GM18498 (cell line): Measurements from ENCODE around the gene APOC3.
A peak's percentile ranks its signal among the peaks of the same experiment; 100 is the strongest.

Source experiments
- ATAC-seq: cut with Tn5 transposase; IDR thresholded peaks from one replicate; pipeline ENCODE4 v1.9.1; 2021; ENCODE audit warnings: mild to moderate bottlenecking, moderate library complexity; ENCODE audit not compliant: unreplicated experiment

The APOC3 gene

GRCh38 chr11:116843661-116844060 is 14.0 kb downstream of the APOC3 start:
- no peak for ATAC-seq

GRCh38 chr11:116844722-116845121 is 15.0 kb downstream of the APOC3 start:
- ATAC-seq, result no peak

DNA sequence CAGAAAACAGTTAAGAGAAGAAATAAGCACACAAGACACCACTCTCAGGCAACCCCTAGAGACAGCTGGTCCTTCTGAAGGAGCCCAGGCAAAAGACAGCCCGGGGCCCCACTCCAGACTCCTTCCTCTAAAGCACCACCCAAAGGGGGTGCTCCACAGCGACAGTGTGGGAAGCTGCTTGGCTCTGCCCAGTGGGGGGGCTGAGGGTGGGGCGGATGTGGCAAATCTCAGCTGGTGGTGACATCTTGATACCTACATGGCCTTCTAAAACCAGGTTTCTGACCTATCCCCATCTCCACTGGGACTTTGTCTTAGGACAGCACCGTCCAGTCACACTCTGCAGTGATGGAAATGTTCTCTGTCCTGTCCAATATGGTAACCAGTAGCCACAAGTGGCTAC is 17.9 kb downstream of the APOC3 start:
- no peak for ATAC-seq

- ATAC-seq, result no peak
Measured at GRCh38 chr11:116849060-116849459, 19.4 kb downstream of the APOC3 start.

DNA sequence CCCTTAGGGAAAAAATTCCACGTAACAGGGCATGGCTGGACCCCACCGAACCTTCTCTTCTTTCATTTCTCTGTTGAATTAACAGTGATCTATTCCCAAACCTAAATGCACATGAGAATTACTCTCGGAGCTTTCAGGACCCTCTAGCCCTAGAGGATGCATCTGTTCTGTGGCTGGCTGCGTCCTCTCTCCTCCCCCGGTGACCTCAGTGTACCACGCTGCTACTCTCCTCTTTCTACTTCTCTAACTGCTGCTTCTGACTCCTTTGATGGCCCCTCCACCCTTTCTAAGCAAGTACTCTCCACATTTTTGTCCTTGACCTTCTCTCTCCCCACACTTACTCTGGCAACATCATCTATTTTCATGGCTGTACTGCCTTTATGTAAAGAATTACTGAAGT is 19.8 kb downstream of the APOC3 start:
- no peak for ATAC-seq

DNA sequence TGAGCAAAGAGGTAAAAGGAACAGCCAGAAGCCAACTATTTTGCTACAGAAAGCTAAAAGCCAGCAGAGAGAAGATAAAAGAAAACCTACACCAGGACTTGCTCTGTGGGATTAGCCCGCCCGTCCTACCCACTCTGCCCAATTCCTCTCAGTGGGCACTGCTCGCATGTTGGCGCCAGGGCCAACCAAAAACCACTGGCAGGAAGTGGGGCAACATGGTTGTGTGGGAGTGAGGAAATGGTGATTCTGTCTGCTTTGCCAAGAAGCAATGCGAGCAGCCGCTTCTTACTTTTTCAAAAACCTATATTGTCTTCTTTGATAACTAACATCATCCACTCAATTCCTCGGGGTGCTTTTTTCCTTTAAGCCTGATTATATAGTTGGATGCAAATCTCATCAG is 21.9 kb downstream of the APOC3 start:
- ATAC-seq, result no peak

- ATAC-seq, result no peak
Measured at GRCh38 chr11:116852261-116853031, 22.7 kb downstream of the APOC3 start.

DNA sequence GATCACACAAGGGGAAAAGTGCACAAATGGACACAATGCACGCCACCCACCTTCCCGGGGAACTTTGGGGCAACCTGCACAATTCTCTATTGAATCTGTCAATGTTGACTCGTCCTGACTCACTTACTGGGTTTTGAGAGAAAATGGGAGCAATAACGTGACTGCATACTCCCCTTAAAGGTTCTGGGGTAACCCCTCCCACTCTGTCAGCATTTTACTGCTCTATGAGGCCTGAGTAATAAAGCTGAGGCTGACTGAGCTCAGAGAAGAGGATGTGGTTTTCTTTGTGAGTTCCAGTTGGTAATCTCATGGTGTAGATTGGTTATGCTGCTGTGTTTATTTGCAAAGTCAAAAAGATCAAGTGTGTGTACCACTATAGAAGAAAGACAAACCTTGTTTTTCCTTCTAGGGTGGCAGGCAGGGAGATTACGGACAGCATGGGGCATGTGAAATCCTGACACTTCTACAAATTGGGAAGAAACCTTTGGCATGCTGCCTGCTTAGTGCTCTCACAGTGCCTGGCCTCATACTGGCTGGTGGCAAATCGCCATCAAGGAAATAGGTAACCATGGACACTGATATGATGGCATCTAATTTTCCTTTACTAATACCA is 23.9 kb downstream of the APOC3 start:
- ATAC-seq, result peak; percentile 97

- no peak for ATAC-seq
Measured at GRCh38 chr11:116855413-116855812, 25.7 kb downstream of the APOC3 start.

DNA sequence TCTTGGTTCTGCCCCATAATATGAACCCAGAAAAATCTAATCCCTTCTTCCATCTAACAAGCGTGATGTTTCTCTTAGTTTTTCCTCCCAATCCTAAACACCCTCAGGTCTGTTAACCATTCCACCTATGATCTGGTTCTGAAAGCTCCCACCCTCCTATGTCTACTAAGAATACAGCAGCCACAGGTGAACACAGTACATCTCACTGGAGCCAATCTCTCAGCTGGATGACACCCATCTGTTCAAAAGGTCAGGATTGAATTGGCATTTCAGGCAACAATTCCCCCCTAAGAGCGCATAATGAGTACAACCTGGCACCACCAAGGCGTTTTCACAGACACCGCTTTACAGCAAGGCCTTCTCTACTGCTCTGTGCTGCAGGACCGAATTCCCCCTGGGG is 26.7 kb downstream of the APOC3 start:
- no peak for ATAC-seq

DNA sequence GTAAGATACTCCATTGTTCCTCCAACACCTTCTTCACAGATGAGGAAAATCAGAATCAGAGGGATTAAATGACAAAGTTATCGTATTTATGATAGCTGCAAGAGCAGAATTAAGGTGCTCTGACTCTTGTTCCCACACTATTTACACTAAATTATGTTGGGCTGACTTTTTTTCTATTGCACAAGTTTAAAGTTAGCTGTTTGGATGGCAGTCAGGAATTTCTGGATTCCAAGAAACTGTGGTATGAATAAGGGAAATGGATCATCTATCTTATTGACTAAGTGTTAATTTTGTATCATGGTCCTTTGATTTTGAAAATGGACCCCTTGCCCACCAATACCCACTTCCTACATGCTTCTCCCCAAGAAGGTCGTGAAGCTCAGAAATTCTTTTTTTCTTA is 27.6 kb downstream of the APOC3 start:
- no peak for ATAC-seq

DNA sequence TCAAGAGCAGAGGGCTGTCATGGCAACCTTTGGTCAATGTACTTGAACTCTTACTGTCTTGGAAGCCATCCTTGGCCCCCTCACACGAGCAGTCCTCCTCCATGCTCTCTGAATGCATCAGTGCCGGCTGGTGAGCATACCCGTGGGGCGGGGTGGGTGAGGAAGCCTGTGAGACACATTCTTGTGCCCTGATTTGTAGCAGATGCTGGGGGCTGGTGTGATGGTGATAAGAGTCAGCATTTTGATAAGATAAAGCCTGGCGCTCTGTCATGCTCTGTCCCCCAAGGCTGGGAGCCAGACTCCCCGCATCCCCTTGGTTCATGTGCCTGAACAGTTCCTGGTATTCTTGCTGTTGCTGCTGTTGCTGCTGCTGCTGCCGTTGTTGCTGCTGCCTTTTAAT is 28.2 kb downstream of the APOC3 start:
- no peak for ATAC-seq

DNA sequence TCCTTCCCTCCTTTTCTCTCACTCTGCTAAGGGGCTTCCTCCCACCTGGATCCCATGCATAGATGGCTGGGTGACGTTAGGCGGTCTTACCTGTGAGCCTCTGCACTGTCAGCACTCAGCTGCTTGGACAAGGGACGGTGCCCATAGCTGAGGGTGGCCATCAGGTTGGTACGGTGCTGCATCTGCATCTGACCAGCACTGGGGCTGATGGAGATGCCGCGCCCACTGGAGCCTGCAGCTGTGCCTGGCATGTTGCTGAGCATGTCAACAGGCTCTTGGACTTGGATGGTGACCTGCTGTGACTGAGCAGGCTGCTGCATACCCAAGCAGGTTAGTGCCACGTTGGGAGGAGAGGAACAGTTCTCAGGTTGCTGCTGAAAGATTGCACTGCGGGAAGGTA is 29.5 kb downstream of the APOC3 start:
- ATAC-seq, result no peak

- no peak for ATAC-seq
Measured at GRCh38 chr11:116860303-116860702, 30.6 kb downstream of the APOC3 start.

DNA sequence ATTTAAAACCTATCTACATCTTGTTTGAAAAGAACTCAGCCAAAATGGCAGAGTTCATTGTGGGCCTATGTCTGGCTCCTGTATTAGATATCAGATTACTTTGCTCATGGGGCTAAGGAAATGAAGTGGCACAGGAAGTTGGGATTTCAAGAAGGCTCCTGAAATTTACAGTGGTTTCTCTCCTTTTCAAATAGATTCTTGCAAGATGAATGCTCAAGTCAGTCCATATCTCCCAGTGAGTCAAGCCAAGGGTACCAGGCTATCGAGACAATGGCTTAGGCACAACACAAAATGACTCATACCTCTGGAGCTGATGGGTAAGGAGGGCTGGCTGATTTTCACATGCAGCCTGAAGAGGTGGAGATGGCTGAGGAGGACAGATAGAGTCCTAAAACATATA is 31.8 kb downstream of the APOC3 start:
- ATAC-seq, result no peak

- no peak for ATAC-seq
Measured at GRCh38 chr11:116862185-116862584, 32.5 kb downstream of the APOC3 start.

DNA sequence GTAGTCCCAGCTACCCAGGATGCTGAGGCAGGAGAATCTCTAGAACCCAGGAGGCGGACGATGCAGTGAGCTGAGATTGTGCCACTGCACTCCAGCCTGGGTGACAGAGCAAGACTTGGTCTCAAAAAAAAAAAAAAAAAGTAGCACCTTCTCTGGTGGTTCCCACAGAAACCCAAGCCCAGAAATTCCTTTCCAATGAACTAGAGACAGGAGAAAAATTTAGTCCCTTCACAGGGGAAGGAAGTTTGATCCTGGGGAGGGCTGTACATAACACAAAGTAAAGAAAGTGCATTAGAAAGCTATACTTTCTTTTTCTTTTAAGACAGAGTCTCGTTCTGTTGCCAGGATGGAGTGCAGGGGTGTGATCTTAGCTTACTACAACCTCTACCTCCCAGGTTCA is 33.2 kb downstream of the APOC3 start:
- no peak for ATAC-seq

DNA sequence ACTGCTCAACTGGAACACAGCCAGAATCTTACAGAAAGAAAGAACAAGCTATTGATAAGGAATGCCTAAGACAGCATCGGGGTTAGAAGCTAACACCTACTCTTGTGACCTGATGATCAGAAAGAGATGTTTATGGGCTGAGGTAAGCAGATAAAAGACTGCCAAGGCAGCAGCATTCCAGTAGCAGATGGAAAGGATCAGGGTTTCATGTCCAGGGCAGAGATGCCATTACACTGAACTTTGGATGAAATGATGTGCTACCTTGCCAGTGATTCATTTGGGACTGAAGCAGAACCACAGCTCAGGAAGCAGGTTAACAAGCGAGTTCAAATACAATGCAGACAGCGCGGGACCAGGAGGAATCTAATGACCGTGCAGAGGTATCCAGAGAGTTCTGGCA is 34.8 kb downstream of the APOC3 start:
- no peak for ATAC-seq

DNA sequence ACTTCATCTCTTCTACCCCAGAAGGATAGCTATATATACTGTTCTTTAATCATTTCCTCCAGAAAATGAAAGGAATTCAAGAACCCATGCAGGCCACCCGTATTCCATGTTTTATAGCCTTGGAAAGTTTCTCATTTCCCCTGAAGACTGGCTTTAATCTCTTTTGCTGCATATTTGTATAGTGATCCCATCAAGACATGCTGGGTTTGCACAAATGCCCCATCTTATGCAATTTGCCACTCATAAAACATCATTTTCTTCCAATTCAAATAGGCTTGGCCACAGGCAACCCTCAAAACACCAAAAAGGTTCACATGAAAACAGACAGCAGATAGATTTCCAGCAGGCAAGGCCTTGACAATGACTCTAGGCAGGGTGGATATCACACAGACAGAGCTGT is 36.0 kb downstream of the APOC3 start:
- ATAC-seq, result no peak

- ATAC-seq, result no peak
Measured at GRCh38 chr11:116866804-116867455, 37.2 kb downstream of the APOC3 start.

GRCh38 chr11:116867619-116868018 is 37.9 kb downstream of the APOC3 start:
- no peak for ATAC-seq

DNA sequence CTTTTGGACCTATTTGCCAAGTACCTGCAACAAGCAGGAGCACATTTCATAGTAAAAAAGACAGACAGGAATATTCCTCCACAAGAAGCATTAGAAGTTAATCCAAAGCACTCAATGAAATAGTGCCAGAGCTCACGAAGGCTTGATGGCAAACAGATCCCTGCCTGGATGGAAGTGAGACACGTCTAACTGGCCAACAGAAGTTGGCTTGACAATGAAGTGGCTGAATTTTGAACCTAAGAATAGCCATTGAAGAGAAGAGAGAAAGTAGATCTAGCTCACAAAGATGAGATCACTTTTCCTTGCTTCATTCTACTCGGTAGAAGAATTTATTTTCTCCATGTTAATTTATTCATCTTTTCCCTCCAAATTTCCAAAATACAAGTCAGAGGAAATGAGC is 38.4 kb downstream of the APOC3 start:
- no peak for ATAC-seq
